H9 (cell line): ENCODE measurements around the gene DALRD3. TPM values are rescaled to one million over a fixed set of nuclear protein-coding genes. Genes with fewer than 3 reads are reported as not detected.

Experiments used
- DNase-seq: peaks from one replicate; pipeline ENCODE4 v3.0.0-alpha.2; 2017
- H2AFZ ChIP-seq: one replicate; pipeline ENCODE4 v1.6.1; 2013; ENCODE audit warnings: mild to moderate bottlenecking, low read length, control low read depth, moderate library complexity
- H2AK5ac ChIP-seq: 2 replicates; pipeline ENCODE4 v1.6.1; 2013; ENCODE audit warnings: low read length, control low read depth, mixed read lengths; ENCODE audit not compliant: insufficient read length
- H2BK120ac ChIP-seq: one replicate; pipeline ENCODE4 v1.6.1; 2013; ENCODE audit warnings: low read depth, mild to moderate bottlenecking, low read length, control low read depth, inconsistent platforms; ENCODE audit not compliant: poor library complexity, severe bottlenecking
- H2BK12ac ChIP-seq: 2 replicates; pipeline ENCODE4 v1.6.1; 2013; ENCODE audit warnings: low read length, control low read depth, mixed read lengths, low read depth; ENCODE audit not compliant: insufficient read length
- H2BK15ac ChIP-seq: 2 replicates; pipeline ENCODE4 v1.6.1; 2013; ENCODE audit warnings: low read depth, low read length, control low read depth
- H2BK20ac ChIP-seq: one replicate; pipeline ENCODE4 v1.6.1; 2013; ENCODE audit warnings: low read depth, mild to moderate bottlenecking, low read length, control low read depth, inconsistent platforms; ENCODE audit not compliant: poor library complexity, severe bottlenecking
- H2BK5ac ChIP-seq: 2 replicates; pipeline ENCODE4 v1.6.1; 2013; ENCODE audit warnings: low read length, control low read depth, mixed read lengths; ENCODE audit not compliant: insufficient read length
- H3K14ac ChIP-seq: 2 replicates; pipeline ENCODE4 v1.6.1; 2013; ENCODE audit warnings: low read length, control low read depth; ENCODE audit not compliant: insufficient read depth
- H3K18ac ChIP-seq: 2 replicates; pipeline ENCODE4 v1.6.1; 2013; ENCODE audit warnings: low read depth, mild to moderate bottlenecking, mixed read lengths, low read length, control low read depth; ENCODE audit not compliant: insufficient read length
- H3K23ac ChIP-seq: 2 replicates; pipeline ENCODE4 v1.6.1; 2013; ENCODE audit warnings: low read length, control low read depth, mixed read lengths, low read depth; ENCODE audit not compliant: insufficient read length
- H3K23me2 ChIP-seq: 2 replicates; pipeline ENCODE4 v1.6.1; 2013; ENCODE audit warnings: low read depth, mild to moderate bottlenecking, mixed read lengths, low read length, control low read depth; ENCODE audit not compliant: insufficient read length, poor library complexity, severe bottlenecking
- H3K27ac ChIP-seq: 2 replicates; pipeline ENCODE4 v1.5.1; 2013; ENCODE audit warnings: low read length, control low read depth, mixed read lengths, low read depth; ENCODE audit not compliant: insufficient read length
- H3K27me3 ChIP-seq: 2 replicates; pipeline ENCODE4 v1.6.1; 2013; ENCODE audit warnings: low read length, control low read depth, inconsistent platforms; ENCODE audit not compliant: insufficient read depth
- H3K4ac ChIP-seq: 2 replicates; pipeline ENCODE4 v1.6.1; 2013; ENCODE audit warnings: low read depth, mild to moderate bottlenecking, control low read depth, inconsistent platforms, low read length, moderate library complexity
- H3K4me1 ChIP-seq: 2 replicates; pipeline ENCODE4 v1.6.1; 2013; ENCODE audit warnings: low read length, control low read depth, inconsistent platforms; ENCODE audit not compliant: insufficient read depth
- H3K4me2 ChIP-seq: 2 replicates; pipeline ENCODE4 v1.6.1; 2013; ENCODE audit warnings: low read length, control low read depth, mixed read lengths; ENCODE audit not compliant: insufficient read length, insufficient read depth
- H3K56ac ChIP-seq: 2 replicates; pipeline ENCODE4 v1.6.1; 2013; ENCODE audit warnings: low read depth, mild to moderate bottlenecking, mixed read lengths, low read length, control low read depth; ENCODE audit not compliant: insufficient read length
- H3K79me1 ChIP-seq: 2 replicates; pipeline ENCODE4 v1.6.1; 2013; ENCODE audit warnings: low read depth, mild to moderate bottlenecking, moderate library complexity, low read length, control low read depth, inconsistent platforms; ENCODE audit not compliant: insufficient read depth, poor library complexity, severe bottlenecking
- H3K79me2 ChIP-seq: 2 replicates; pipeline ENCODE4 v1.6.1; 2013; ENCODE audit warnings: low read length, control low read depth, inconsistent platforms; ENCODE audit not compliant: insufficient read depth
- H3K9ac ChIP-seq: 2 replicates; pipeline ENCODE4 v1.6.1; 2013; ENCODE audit warnings: low read length, control low read depth, mixed read lengths; ENCODE audit not compliant: insufficient read length; ENCODE audit errors: extremely low read depth
- H3K9me3 ChIP-seq: one replicate; pipeline ENCODE4 v1.6.1; 2013; ENCODE audit warnings: low read depth, low read length, inconsistent platforms; ENCODE audit not compliant: control insufficient read depth
- H3T11ph ChIP-seq: one replicate; pipeline ENCODE4 v1.6.1; 2013; ENCODE audit warnings: mild to moderate bottlenecking, low read length, control low read depth, inconsistent platforms
- H4K20me1 ChIP-seq: one replicate; pipeline ENCODE4 v1.6.1; 2013; ENCODE audit not compliant: control insufficient read depth, insufficient read length, insufficient read depth
- H4K5ac ChIP-seq: 2 replicates; pipeline ENCODE4 v1.6.1; 2013; ENCODE audit warnings: low read depth, mild to moderate bottlenecking, mixed read lengths, low read length, control low read depth; ENCODE audit not compliant: insufficient read length
- H4K8ac ChIP-seq: replicated peaks from 2 replicates; pipeline ENCODE4 v1.6.1; 2013; ENCODE audit warnings: low read length, control low read depth, mixed read lengths, low read depth; ENCODE audit not compliant: insufficient read length
- H4K91ac ChIP-seq: 2 replicates; pipeline ENCODE4 v1.6.1; 2013; ENCODE audit warnings: low read depth, mild to moderate bottlenecking, moderate library complexity, mixed read lengths, low read length, control low read depth; ENCODE audit not compliant: insufficient read length
- H3K27ac Mint-ChIP-seq, 3 experiments: 2 replicates in 2 of 3; 3 replicates in 1 of 3; pipeline ENCODE4 v1.8.0; 2020 to 2021; ENCODE audit warnings: mixed read lengths in 3 of 3, mild to moderate bottlenecking in 1 of 3, moderate library complexity in 1 of 3
- H3K27me3 Mint-ChIP-seq: 2 replicates; pipeline ENCODE4 v1.8.0; 2021; ENCODE audit warnings: low read depth, mild to moderate bottlenecking, moderate library complexity, mixed read lengths
- H3K36me3 Mint-ChIP-seq, 3 experiments: 2 replicates in 2 of 3; 3 replicates in 1 of 3; pipeline ENCODE4 v1.8.0; 2020 to 2021; ENCODE audit warnings: low read depth in 3 of 3, mixed read lengths in 3 of 3; ENCODE audit not compliant: insufficient read depth in 1 of 3
- H3K4me1 Mint-ChIP-seq, 2 experiments: 2 replicates each; pipeline ENCODE4 v1.8.0; 2020; ENCODE audit warnings: mixed read lengths in 2 of 2
- H3K4me3 Mint-ChIP-seq, 2 experiments: 2 replicates in 1 of 2; 3 replicates in 1 of 2; pipeline ENCODE4 v1.8.0; 2020 to 2021; ENCODE audit warnings: mild to moderate bottlenecking in 2 of 2, mixed read lengths in 2 of 2, moderate library complexity in 1 of 2
- H3K9me3 Mint-ChIP-seq, 2 experiments: 2 replicates in 1 of 2; 3 replicates in 1 of 2; pipeline ENCODE4 v1.8.0; 2020; ENCODE audit warnings: mild to moderate bottlenecking in 2 of 2, mixed read lengths in 2 of 2, moderate library complexity in 1 of 2
- WGBS: extraction: QIAGEN DNeasy Blood & Tissue Kit; methylation state at CpG from one replicate; pipeline ENCODE4 v1.1.7; 2013; ENCODE audit warnings: missing lambda C conversion rate, low lambda C conversion rate, mixed read lengths; ENCODE audit not compliant: insufficient read length; ENCODE audit errors: extremely low coverage; 5-methylcytosine and 5-hydroxymethylcytosine counted together
- total RNA-seq: library from RNA; stranded (reverse); gene quantifications from 2 replicates; pipeline ENCODE4 v1.2.1, GENCODE V29; 2021
- TF ChIP-seq, protein P1 (sequence below): fragments of 200-600 bp; sonication (generic); conservative IDR thresholded peaks from 3 replicates; pipeline ENCODE4 v1.8.0; 2021; ENCODE audit warnings: antibody characterized with exemption, mild to moderate bottlenecking

DALRD3 gene
- total RNA-seq, 1 experiment from 2014 or later = 32.3 TPM

DNA sequence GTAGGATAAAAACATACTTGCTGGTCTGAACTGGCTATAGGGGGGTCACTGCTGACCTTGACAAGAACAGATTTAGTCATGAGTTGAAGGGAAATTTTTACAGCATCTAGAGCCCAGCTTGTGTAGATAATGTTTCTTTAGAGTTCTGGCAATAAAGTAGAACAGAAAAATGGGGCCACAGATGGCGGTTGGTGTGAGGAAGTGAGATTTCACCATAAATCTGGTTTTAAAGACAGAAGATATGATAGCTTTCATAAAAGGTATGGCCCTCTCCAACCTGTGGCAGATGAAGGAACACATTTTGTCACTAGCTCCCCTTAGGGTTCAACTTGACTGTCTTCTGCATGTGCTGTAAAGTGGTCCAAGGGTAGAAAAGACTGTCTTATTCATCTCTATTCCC, 35.2 kb upstream of the DALRD3 start:
- no CpG with 5 or more reads among the region's 1 CpG for WGBS
- no peak overlapping the region for H2BK5ac ChIP-seq
- Mint-ChIP-seq H3K27ac (no peak overlapping the region), H3K27me3 (no peaks in the 10 kb centered on the region), H3K4me1 (no peaks in the 10 kb centered on the region), H3K9me3 (no peaks in the 10 kb centered on the region), H3K36me3 (peaks cover 43 to 75% (median 75%) of the 10 kb centered on the region in 3 experiments; a peak in 6 of 7 replicates), H3K4me3 (no peak overlapping the region)
- no peaks in the 10 kb centered on the region for H3K23me2 ChIP-seq
- H3K4ac ChIP-seq = no peak overlapping the region
- no peak overlapping the region for H3K23ac ChIP-seq
- no peak overlapping the region for H3K9ac ChIP-seq
- no peaks in the 10 kb centered on the region for H3K9me3 ChIP-seq
- H2AK5ac ChIP-seq = no peak overlapping the region
- no peaks in the 10 kb centered on the region for H3K4me1 ChIP-seq
- H2AFZ ChIP-seq = no peak overlapping the region
- H4K5ac ChIP-seq = no peak overlapping the region
- no peak overlapping the region for H2BK120ac ChIP-seq
- H3K4me2 ChIP-seq = no peak overlapping the region
- no peak overlapping the region for H2BK15ac ChIP-seq
- H4K8ac ChIP-seq = no peak overlapping the region
- no peak overlapping the region for H2BK12ac ChIP-seq
- no peak overlapping the region for H3K18ac ChIP-seq
- no peak overlapping the region for H3K27ac ChIP-seq
- peaks cover 3% of the 10 kb centered on the region; the same call in 1 of the 2 replicates for H3K79me2 ChIP-seq
- H3K14ac ChIP-seq = no peak overlapping the region
- TF ChIP-seq, protein P1, sequence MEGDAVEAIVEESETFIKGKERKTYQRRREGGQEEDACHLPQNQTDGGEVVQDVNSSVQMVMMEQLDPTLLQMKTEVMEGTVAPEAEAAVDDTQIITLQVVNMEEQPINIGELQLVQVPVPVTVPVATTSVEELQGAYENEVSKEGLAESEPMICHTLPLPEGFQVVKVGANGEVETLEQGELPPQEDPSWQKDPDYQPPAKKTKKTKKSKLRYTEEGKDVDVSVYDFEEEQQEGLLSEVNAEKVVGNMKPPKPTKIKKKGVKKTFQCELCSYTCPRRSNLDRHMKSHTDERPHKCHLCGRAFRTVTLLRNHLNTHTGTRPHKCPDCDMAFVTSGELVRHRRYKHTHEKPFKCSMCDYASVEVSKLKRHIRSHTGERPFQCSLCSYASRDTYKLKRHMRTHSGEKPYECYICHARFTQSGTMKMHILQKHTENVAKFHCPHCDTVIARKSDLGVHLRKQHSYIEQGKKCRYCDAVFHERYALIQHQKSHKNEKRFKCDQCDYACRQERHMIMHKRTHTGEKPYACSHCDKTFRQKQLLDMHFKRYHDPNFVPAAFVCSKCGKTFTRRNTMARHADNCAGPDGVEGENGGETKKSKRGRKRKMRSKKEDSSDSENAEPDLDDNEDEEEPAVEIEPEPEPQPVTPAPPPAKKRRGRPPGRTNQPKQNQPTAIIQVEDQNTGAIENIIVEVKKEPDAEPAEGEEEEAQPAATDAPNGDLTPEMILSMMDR = no peak
- no peaks in the 10 kb centered on the region for H3K27me3 ChIP-seq
- no peak overlapping the region for H3K56ac ChIP-seq
- no peaks in the 10 kb centered on the region for H4K20me1 ChIP-seq
- H4K91ac ChIP-seq = no peak overlapping the region
- H3K79me1 ChIP-seq = no peaks in the 10 kb centered on the region
- DNase-seq = no peak
- no peak overlapping the region for H3T11ph ChIP-seq
- H2BK20ac ChIP-seq = no peak overlapping the region
